GM23338 (cell line): Measurements from ENCODE around the gene AVPR1B. TPM values are rescaled to one million over a fixed set of nuclear protein-coding genes. Genes with fewer than 3 reads are reported as not detected.
A peak's percentile ranks its signal among the peaks of the same experiment; 100 is the strongest.

ENCODE experiments used
- ATAC-seq: fragments of 200-7000 bp; cut with Tn5 transposase; 3 replicates; pipeline ENCODE4 v1.9.1; 2020
- DNase-seq: peaks from one replicate; pipeline ENCODE4 v3.0.0-alpha.2; 2015; ENCODE audit warnings: low spot score
- H2AFZ ChIP-seq: fragments of 200-600 bp; sonication (generic); 2 replicates; pipeline ENCODE4 v1.8.0; 2016; ENCODE audit warnings: antibody characterized with exemption, mild to moderate bottlenecking, moderate library complexity
- H3F3A ChIP-seq: fragments of 200-600 bp; sonication (generic); replicated peaks from 2 replicates; pipeline ENCODE4 v1.8.0; 2017; ENCODE audit warnings: antibody characterized with exemption, mixed run types, low read depth
- H3K27ac ChIP-seq: fragments of 200-600 bp; sonication (generic); 2 replicates; pipeline ENCODE4 v1.6.1; 2016; ENCODE audit warnings: low read depth
- H3K27me3 ChIP-seq: fragments of 200-600 bp; sonication (generic); 2 replicates; pipeline ENCODE4 v1.8.0; 2016; ENCODE audit warnings: mild to moderate bottlenecking, mixed run types, moderate library complexity; ENCODE audit not compliant: insufficient read depth
- H3K36me3 ChIP-seq: fragments of 200-600 bp; sonication (generic); 2 replicates; pipeline ENCODE4 v1.8.0; 2016; ENCODE audit warnings: mild to moderate bottlenecking; ENCODE audit not compliant: insufficient read depth
- H3K4me1 ChIP-seq: fragments of 200-600 bp; sonication (generic); 2 replicates; pipeline ENCODE4 v1.8.0; 2016; ENCODE audit warnings: mild to moderate bottlenecking, moderate library complexity; ENCODE audit not compliant: insufficient read depth
- H3K4me2 ChIP-seq: fragments of 200-600 bp; sonication (generic); 2 replicates; pipeline ENCODE4 v1.7.1; 2017; ENCODE audit warnings: mixed run types
- H3K4me3 ChIP-seq: fragments of 200-600 bp; sonication (generic); 2 replicates; pipeline ENCODE4 v1.6.1; 2016; ENCODE audit warnings: mixed run types
- H3K79me2 ChIP-seq: fragments of 200-600 bp; sonication (generic); replicated peaks from 2 replicates; pipeline ENCODE4 v1.8.0; 2017; ENCODE audit warnings: mild to moderate bottlenecking; ENCODE audit not compliant: insufficient read depth
- H3K9me2 ChIP-seq: fragments of 200-600 bp; sonication (generic); 2 replicates; pipeline ENCODE4 v1.8.0; 2017; ENCODE audit not compliant: insufficient read depth
- H4K20me1 ChIP-seq: fragments of 200-600 bp; sonication (generic); replicated peaks from 2 replicates; pipeline ENCODE4 v1.8.0; 2017; ENCODE audit warnings: mild to moderate bottlenecking; ENCODE audit not compliant: insufficient read depth
- H3K27ac Mint-ChIP-seq: 2 replicates; pipeline ENCODE4 v1.8.0; 2020; ENCODE audit warnings: inconsistent platforms, mild to moderate bottlenecking, moderate library complexity, mixed read lengths
- H3K27me3 Mint-ChIP-seq: 3 replicates; pipeline ENCODE4 v1.8.0; 2022; ENCODE audit warnings: low read depth, mild to moderate bottlenecking, moderate library complexity, mixed read lengths, inconsistent platforms; ENCODE audit not compliant: insufficient read depth, poor library complexity
- H3K36me3 Mint-ChIP-seq: 3 replicates; pipeline ENCODE4 v1.8.0; 2021; ENCODE audit warnings: low read depth, mild to moderate bottlenecking, inconsistent platforms, moderate library complexity, mixed read lengths
- H3K4me1 Mint-ChIP-seq: 3 replicates; pipeline ENCODE4 v1.8.0; 2020; ENCODE audit warnings: mild to moderate bottlenecking, inconsistent platforms, mixed read lengths
- H3K4me3 Mint-ChIP-seq: 3 replicates; pipeline ENCODE4 v1.8.0; 2021; ENCODE audit warnings: moderate library complexity, mild to moderate bottlenecking, inconsistent platforms, mixed read lengths
- H3K9me3 Mint-ChIP-seq: 3 replicates; pipeline ENCODE4 v1.8.0; 2020; ENCODE audit warnings: moderate library complexity, mild to moderate bottlenecking, inconsistent platforms, mixed read lengths
- CREB1 ChIP-seq: fragments of 250-450 bp; sonication (Bioruptor Pico); IDR thresholded peaks from 2 replicates; pipeline ENCODE4 v1.5.0; 2020; ENCODE audit warnings: low read depth, mild to moderate bottlenecking, moderate library complexity
- ETS1 ChIP-seq: IDR thresholded peaks from 2 replicates; pipeline ENCODE4 v1.6.1; 2016; ENCODE audit warnings: antibody characterized with exemption
- EZH2phosphoT487 ChIP-seq: fragments of 200-600 bp; sonication (generic); IDR thresholded peaks from one replicate; pipeline ENCODE4 v1.8.1; 2018; ENCODE audit warnings: antibody characterized with exemption; ENCODE audit not compliant: unreplicated experiment
- STAT1 ChIP-seq: IDR thresholded peaks from one replicate; pipeline ENCODE4 v1.6.1; 2016; ENCODE audit warnings: antibody characterized with exemption; ENCODE audit not compliant: unreplicated experiment
- ZNF331 ChIP-seq: fragments of 250-450 bp; sonication (Bioruptor Pico); IDR thresholded peaks from 2 replicates; pipeline ENCODE4 v1.5.0; 2020; ENCODE audit warnings: low read depth, mild to moderate bottlenecking, moderate library complexity
- polyA plus RNA-seq: library from polyadenylated mRNA; unstranded; fragments of >200 nt; fragmentation: Nextera tagmentation; extraction: Ambion mirVana; gene quantifications from 2 replicates; pipeline ENCODE4 v1.2.1, GENCODE V29; 2016
- total RNA-seq: library from RNA; depleted of rRNA; stranded (reverse); fragments of >200 nt; shearing (Covaris generic); gene quantifications from 2 replicates; pipeline ENCODE4 v1.2.3, GENCODE V29; 2014
- TF ChIP-seq, protein P1 (sequence below): IDR thresholded peaks from one replicate; pipeline ENCODE4 v1.6.1; 2018; ENCODE audit warnings: antibody characterized with exemption; ENCODE audit not compliant: unreplicated experiment
- TF ChIP-seq, protein P2 (sequence below): fragments of 250-450 bp; sonication (Bioruptor Pico); IDR thresholded peaks from 2 replicates; pipeline ENCODE4 v1.5.0; 2020; ENCODE audit warnings: mild to moderate bottlenecking, moderate library complexity
- TF ChIP-seq, protein P3 (sequence below), 2 experiments: fragments of 200-600 bp in 1 of 2; sonication (generic) in 1 of 2; conservative IDR thresholded peaks; 2 replicates each; pipeline versions ENCODE4 v1.5.1 to v1.6.1; 2016 to 2017; ENCODE audit warnings: antibody characterized with exemption in 2 of 2, low read depth in 2 of 2, mild to moderate bottlenecking in 2 of 2, moderate library complexity in 1 of 2

The AVPR1B gene
- total and polyA plus RNA-seq, 2 experiments from 2014 or later = 0.24 to 0.52 TPM

DNA sequence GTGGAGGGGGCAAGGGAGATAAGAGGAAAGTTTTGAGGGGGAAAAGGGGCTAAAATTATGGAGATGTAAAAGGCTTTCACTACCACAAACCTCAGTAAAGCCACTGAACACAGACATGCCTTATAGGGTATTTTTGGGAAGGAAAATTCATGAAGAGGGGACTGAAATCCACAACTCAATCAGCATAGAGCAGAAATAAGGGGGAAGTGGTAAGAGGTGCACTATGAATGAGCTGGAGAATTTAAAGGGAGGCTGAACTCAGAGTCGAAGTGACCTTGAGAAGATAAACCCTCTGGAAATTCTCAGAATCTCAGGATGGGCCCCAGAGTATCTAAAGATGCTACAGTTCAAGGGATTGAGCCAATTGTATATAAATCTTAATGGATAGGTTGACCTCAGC is 48.9 kb downstream of the AVPR1B start:
- Histone ChIP-seq H3K9me2 (no peaks in the 10 kb centered on the region), H3K27me3 (no peaks in the 10 kb centered on the region), H3K36me3 (no peaks in the 10 kb centered on the region), H3K4me3 (no peak overlapping the region), H4K20me1 (no peaks in the 10 kb centered on the region), H2AFZ (0 out of 2 replicates have a peak overlapping the region, but pooled peaks have one; percentile 49), H3K4me1 (no peaks in the 10 kb centered on the region), H3K4me2 (no peak overlapping the region), H3K27ac (no peak overlapping the region), H3K79me2 (no peaks in the 10 kb centered on the region), H3F3A (no peaks in the 10 kb centered on the region)
- Mint-ChIP-seq H3K27ac (no peak overlapping the region), H3K4me3 (no peak overlapping the region), H3K4me1 (peaks cover 10% of the 10 kb centered on the region; the same call in 2 of the 3 replicates), H3K9me3 (peaks cover 12% of the 10 kb centered on the region), H3K27me3 (peaks cover 2% of the 10 kb centered on the region), H3K36me3 (no peaks in the 10 kb centered on the region; the same call in 2 of the 3 replicates)
- ATAC-seq (no peak), DNase-seq (no peak)
- no peak for TF ChIP-seq CREB1

GRCh38 chr1:206067486-206068227 is 49.5 kb downstream of the AVPR1B start:
- Mint-ChIP-seq H3K9me3 (peaks cover 18% of the 10 kb centered on the region), H3K36me3 (peaks cover 6% of the 10 kb centered on the region), H3K4me3 (no peak overlapping the region), H3K27me3 (peaks cover 2% of the 10 kb centered on the region), H3K27ac (no peak overlapping the region), H3K4me1 (peaks cover 10% of the 10 kb centered on the region; the same call in 2 of the 3 replicates)
- Histone ChIP-seq H3K27ac (no peak overlapping the region), H3K4me3 (no peak overlapping the region), H4K20me1 (no peaks in the 10 kb centered on the region), H3K79me2 (no peaks in the 10 kb centered on the region), H3K4me1 (no peaks in the 10 kb centered on the region), H3K9me2 (no peaks in the 10 kb centered on the region), H3K27me3 (no peaks in the 10 kb centered on the region), H3K36me3 (no peaks in the 10 kb centered on the region), H3K4me2 (no peak overlapping the region), H3F3A (no peaks in the 10 kb centered on the region), H2AFZ (peak overlapping the region; percentile 49)
- DNase-seq = no peak
- no peak for ATAC-seq
- TF ChIP-seq, protein P1, sequence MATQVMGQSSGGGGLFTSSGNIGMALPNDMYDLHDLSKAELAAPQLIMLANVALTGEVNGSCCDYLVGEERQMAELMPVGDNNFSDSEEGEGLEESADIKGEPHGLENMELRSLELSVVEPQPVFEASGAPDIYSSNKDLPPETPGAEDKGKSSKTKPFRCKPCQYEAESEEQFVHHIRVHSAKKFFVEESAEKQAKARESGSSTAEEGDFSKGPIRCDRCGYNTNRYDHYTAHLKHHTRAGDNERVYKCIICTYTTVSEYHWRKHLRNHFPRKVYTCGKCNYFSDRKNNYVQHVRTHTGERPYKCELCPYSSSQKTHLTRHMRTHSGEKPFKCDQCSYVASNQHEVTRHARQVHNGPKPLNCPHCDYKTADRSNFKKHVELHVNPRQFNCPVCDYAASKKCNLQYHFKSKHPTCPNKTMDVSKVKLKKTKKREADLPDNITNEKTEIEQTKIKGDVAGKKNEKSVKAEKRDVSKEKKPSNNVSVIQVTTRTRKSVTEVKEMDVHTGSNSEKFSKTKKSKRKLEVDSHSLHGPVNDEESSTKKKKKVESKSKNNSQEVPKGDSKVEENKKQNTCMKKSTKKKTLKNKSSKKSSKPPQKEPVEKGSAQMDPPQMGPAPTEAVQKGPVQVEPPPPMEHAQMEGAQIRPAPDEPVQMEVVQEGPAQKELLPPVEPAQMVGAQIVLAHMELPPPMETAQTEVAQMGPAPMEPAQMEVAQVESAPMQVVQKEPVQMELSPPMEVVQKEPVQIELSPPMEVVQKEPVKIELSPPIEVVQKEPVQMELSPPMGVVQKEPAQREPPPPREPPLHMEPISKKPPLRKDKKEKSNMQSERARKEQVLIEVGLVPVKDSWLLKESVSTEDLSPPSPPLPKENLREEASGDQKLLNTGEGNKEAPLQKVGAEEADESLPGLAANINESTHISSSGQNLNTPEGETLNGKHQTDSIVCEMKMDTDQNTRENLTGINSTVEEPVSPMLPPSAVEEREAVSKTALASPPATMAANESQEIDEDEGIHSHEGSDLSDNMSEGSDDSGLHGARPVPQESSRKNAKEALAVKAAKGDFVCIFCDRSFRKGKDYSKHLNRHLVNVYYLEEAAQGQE = no peak
- TF ChIP-seq, protein P2, sequence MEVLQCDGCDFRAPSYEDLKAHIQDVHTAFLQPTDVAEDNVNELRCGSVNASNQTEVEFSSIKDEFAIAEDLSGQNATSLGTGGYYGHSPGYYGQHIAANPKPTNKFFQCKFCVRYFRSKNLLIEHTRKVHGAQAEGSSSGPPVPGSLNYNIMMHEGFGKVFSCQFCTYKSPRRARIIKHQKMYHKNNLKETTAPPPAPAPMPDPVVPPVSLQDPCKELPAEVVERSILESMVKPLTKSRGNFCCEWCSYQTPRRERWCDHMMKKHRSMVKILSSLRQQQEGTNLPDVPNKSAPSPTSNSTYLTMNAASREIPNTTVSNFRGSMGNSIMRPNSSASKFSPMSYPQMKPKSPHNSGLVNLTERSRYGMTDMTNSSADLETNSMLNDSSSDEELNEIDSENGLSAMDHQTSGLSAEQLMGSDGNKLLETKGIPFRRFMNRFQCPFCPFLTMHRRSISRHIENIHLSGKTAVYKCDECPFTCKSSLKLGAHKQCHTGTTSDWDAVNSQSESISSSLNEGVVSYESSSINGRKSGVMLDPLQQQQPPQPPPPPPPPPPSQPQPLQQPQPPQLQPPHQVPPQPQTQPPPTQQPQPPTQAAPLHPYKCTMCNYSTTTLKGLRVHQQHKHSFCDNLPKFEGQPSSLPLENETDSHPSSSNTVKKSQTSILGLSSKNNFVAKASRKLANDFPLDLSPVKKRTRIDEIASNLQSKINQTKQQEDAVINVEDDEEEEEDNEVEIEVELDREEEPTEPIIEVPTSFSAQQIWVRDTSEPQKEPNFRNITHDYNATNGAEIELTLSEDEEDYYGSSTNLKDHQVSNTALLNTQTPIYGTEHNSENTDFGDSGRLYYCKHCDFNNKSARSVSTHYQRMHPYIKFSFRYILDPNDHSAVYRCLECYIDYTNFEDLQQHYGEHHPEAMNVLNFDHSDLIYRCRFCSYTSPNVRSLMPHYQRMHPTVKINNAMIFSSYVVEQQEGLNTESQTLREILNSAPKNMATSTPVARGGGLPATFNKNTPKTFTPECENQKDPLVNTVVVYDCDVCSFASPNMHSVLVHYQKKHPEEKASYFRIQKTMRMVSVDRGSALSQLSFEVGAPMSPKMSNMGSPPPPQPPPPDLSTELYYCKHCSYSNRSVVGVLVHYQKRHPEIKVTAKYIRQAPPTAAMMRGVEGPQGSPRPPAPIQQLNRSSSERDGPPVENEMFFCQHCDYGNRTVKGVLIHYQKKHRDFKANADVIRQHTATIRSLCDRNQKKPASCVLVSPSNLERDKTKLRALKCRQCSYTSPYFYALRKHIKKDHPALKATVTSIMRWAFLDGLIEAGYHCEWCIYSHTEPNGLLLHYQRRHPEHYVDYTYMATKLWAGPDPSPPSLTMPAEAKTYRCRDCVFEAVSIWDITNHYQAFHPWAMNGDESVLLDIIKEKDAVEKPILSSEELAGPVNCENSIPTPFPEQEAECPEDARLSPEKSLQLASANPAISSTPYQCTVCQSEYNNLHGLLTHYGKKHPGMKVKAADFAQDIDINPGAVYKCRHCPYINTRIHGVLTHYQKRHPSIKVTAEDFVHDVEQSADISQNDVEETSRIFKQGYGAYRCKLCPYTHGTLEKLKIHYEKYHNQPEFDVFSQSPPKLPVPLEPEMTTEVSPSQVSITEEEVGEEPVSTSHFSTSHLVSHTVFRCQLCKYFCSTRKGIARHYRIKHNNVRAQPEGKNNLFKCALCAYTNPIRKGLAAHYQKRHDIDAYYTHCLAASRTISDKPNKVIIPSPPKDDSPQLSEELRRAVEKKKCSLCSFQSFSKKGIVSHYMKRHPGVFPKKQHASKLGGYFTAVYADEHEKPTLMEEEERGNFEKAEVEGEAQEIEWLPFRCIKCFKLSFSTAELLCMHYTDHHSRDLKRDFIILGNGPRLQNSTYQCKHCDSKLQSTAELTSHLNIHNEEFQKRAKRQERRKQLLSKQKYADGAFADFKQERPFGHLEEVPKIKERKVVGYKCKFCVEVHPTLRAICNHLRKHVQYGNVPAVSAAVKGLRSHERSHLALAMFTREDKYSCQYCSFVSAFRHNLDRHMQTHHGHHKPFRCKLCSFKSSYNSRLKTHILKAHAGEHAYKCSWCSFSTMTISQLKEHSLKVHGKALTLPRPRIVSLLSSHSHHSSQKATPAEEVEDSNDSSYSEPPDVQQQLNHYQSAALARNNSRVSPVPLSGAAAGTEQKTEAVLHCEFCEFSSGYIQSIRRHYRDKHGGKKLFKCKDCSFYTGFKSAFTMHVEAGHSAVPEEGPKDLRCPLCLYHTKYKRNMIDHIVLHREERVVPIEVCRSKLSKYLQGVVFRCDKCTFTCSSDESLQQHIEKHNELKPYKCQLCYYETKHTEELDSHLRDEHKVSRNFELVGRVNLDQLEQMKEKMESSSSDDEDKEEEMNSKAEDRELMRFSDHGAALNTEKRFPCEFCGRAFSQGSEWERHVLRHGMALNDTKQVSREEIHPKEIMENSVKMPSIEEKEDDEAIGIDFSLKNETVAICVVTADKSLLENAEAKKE = no peak
- TF ChIP-seq ETS1 (no peak), EZH2phosphoT487 (no peak), ZNF331 (CRISPR knock-in tag) (no peak), STAT1 (no peak)
- TF ChIP-seq, protein P3, sequence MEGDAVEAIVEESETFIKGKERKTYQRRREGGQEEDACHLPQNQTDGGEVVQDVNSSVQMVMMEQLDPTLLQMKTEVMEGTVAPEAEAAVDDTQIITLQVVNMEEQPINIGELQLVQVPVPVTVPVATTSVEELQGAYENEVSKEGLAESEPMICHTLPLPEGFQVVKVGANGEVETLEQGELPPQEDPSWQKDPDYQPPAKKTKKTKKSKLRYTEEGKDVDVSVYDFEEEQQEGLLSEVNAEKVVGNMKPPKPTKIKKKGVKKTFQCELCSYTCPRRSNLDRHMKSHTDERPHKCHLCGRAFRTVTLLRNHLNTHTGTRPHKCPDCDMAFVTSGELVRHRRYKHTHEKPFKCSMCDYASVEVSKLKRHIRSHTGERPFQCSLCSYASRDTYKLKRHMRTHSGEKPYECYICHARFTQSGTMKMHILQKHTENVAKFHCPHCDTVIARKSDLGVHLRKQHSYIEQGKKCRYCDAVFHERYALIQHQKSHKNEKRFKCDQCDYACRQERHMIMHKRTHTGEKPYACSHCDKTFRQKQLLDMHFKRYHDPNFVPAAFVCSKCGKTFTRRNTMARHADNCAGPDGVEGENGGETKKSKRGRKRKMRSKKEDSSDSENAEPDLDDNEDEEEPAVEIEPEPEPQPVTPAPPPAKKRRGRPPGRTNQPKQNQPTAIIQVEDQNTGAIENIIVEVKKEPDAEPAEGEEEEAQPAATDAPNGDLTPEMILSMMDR (conservative IDR thresholded peaks at IDR 0.05; ENCODE audit: low read depth in 2 of 2) = no peak
